Neural progenitor cell (in vitro differentiated cells): ENCODE results near the gene C18orf32.

ENCODE experiments used
- EZH2 ChIP-seq: fragments of 200-600 bp; sonication (generic); IDR thresholded peaks from 2 replicates; pipeline ENCODE4 v1.6.1; 2017; ENCODE audit warnings: antibody characterized with exemption, mild to moderate bottlenecking, moderate library complexity
- EZH2phosphoT487 ChIP-seq: fragments of 200-600 bp; sonication (generic); IDR thresholded peaks from 2 replicates; pipeline ENCODE4 v1.6.1; 2017; ENCODE audit warnings: antibody characterized with exemption
- TF ChIP-seq, protein P1 (sequence below): fragments of 200-600 bp; sonication (generic); IDR thresholded peaks from 2 replicates; pipeline ENCODE4 v1.5.1; 2017; ENCODE audit warnings: antibody characterized with exemption, mild to moderate bottlenecking

- TF ChIP-seq, protein P1, sequence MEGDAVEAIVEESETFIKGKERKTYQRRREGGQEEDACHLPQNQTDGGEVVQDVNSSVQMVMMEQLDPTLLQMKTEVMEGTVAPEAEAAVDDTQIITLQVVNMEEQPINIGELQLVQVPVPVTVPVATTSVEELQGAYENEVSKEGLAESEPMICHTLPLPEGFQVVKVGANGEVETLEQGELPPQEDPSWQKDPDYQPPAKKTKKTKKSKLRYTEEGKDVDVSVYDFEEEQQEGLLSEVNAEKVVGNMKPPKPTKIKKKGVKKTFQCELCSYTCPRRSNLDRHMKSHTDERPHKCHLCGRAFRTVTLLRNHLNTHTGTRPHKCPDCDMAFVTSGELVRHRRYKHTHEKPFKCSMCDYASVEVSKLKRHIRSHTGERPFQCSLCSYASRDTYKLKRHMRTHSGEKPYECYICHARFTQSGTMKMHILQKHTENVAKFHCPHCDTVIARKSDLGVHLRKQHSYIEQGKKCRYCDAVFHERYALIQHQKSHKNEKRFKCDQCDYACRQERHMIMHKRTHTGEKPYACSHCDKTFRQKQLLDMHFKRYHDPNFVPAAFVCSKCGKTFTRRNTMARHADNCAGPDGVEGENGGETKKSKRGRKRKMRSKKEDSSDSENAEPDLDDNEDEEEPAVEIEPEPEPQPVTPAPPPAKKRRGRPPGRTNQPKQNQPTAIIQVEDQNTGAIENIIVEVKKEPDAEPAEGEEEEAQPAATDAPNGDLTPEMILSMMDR, result no peak
- TF ChIP-seq EZH2, result no peak
- no peak for TF ChIP-seq EZH2phosphoT487
Measured at GRCh38 chr18:49515516-49515915, 28.5 kb upstream of the C18orf32 start.
